Ovary (tissue), 9 donors: Measurements from ENCODE around the gene UCN. TPM values are rescaled to one million over a fixed set of nuclear protein-coding genes. Genes with fewer than 3 reads are reported as not detected.
A peak's percentile ranks its signal among the peaks of the same experiment; 100 is the strongest.
"Not testable (repeated sequence)": the region's sequence is repeated elsewhere in the genome, so short reads cannot be mapped to it uniquely, and the experiment has no call there.

Source experiments
- DNase-seq, 5 donors: peaks; one replicate each; pipeline ENCODE4 v3.0.0-alpha.2; 2019 to 2020
- H3K27ac ChIP-seq, 2 donors: fragments of 200-600 bp; one replicate each; pipeline versions ENCODE4 v1.5.1 to v1.8.0; 2019 to 2022
- H3K27me3 ChIP-seq: fragments of 200-600 bp; one replicate; pipeline ENCODE4 v1.8.0; 2022
- H3K36me3 ChIP-seq: fragments of 200-600 bp; sonication (generic); one replicate; pipeline ENCODE4 v1.5.1; 2019
- H3K4me1 ChIP-seq: one replicate; pipeline ENCODE4 v1.8.1; 2013; ENCODE audit warnings: mild to moderate bottlenecking, moderate library complexity; ENCODE audit not compliant: insufficient read depth
- H3K4me3 ChIP-seq: fragments of 200-600 bp; sonication (generic); one replicate; pipeline ENCODE4 v1.5.1; 2017
- H3K9me3 ChIP-seq, 2 donors: fragments of 200-600 bp in 1 of 2; sonication (generic) in 1 of 2; one replicate each; pipeline versions ENCODE4 v1.5.1 to v1.8.1; 2013 to 2019; ENCODE audit warnings: mild to moderate bottlenecking in 1 of 2, moderate library complexity in 1 of 2
- EP300 ChIP-seq: sonication (generic); formaldehyde crosslinking; IDR thresholded peaks from one replicate; pipeline ENCODE4 v1.6.1; 2017; ENCODE audit warnings: antibody characterized with exemption
- POLR2A ChIP-seq: fragments of 450-650 bp; IDR thresholded peaks from one replicate; pipeline ENCODE4 v1.6.1; 2017; ENCODE audit warnings: antibody characterized with exemption, mild to moderate bottlenecking, moderate library complexity
- WGBS, 3 donors: extraction: QIAGEN DNeasy Blood & Tissue Kit in 1 of 3; methylation state at CpG; one replicate each; pipeline versions ENCODE4 v1.1.5 to v1.1.7; 2013 to 2017; 5-methylcytosine and 5-hydroxymethylcytosine counted together
- intact Hi-C, 4 donors: fragments of 100-400 bp; cut with DNase I; formaldehyde crosslinking; loops; one replicate each; pipeline versions ENCODE4 v1.11.0 to v1.15.1; 2022 to 2023
- polyA plus RNA-seq, 2 donors: library from polyadenylated mRNA; stranded (reverse); fragments of 200-250 nt in 1 of 2; fragments of 350-450 nt in 1 of 2; fragmentation: Illumina TruSeq in 1 of 2; extraction: RNeasy Lipid Tissue Mini Kit (QIAGEN cat#74804) in 1 of 2; gene quantifications; one replicate each; pipeline ENCODE4 v1.2.3, GENCODE V29; 2013 to 2014
- total RNA-seq, 7 donors: library from RNA; depleted of rRNA in 2 of 7; stranded (reverse); fragments of >200 nt in 2 of 7; fragmentation: NEBNext Ultra II Directional in 3 of 7; extraction: Animal tissue kit (Norgen Biotek cat#: 25700) in 3 of 7; gene quantifications; one replicate each; pipeline versions ENCODE4 v1.1.0 to v1.2.4, GENCODE V29; 2016 to 2023
- TF ChIP-seq, protein P1 (sequence below), 3 donors: fragments of 450-650 bp in 2 of 3; fragments of 200-600 bp in 1 of 3; IDR thresholded peaks; one replicate each; pipeline versions ENCODE4 v1.5.1 to v1.8.0; 2016 to 2022; ENCODE audit warnings: antibody characterized with exemption in 3 of 3, mild to moderate bottlenecking in 1 of 3
- donor health status: DM: no; HTN: no; CAD: no; lungs with moderate emphysema.
- donor health status: DM: no; HTN: no; CAD: no.
- donor health status: Bipolar disorder and iron deficiency.
- donor health status: DM: yes; HTN: yes; CAD: no.
- donor health status: DM: no; HTN: no; CAD: no.
- donor health status: DM: yes; HTN: yes; CAD: no.

The UCN gene
- total and polyA plus RNA-seq, 9 donors: 1.4 to 5.6 (median 1.6) TPM; not detected in 1

DNA sequence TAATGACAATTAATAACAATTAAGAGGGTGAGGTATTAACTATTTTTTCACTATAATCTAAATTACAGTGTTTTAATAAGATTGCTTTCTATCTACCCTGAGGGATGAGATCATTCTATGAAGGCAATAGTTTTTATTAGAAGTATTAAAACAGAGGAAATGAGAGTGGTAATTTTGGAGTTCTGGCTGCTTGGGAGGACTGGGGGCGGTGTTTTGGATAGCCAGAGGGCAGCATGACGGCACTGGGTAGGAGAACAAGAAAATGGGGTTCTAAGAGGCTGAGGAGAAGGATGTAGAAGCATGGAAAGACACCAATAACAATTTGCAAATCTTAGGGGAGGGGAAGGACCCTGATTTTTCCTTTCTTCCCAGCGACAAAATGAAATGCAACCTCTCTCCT is 38.1 kb downstream of the UCN start:
- TF ChIP-seq POLR2A: no peak
- TF ChIP-seq, protein P1, sequence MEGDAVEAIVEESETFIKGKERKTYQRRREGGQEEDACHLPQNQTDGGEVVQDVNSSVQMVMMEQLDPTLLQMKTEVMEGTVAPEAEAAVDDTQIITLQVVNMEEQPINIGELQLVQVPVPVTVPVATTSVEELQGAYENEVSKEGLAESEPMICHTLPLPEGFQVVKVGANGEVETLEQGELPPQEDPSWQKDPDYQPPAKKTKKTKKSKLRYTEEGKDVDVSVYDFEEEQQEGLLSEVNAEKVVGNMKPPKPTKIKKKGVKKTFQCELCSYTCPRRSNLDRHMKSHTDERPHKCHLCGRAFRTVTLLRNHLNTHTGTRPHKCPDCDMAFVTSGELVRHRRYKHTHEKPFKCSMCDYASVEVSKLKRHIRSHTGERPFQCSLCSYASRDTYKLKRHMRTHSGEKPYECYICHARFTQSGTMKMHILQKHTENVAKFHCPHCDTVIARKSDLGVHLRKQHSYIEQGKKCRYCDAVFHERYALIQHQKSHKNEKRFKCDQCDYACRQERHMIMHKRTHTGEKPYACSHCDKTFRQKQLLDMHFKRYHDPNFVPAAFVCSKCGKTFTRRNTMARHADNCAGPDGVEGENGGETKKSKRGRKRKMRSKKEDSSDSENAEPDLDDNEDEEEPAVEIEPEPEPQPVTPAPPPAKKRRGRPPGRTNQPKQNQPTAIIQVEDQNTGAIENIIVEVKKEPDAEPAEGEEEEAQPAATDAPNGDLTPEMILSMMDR (IDR thresholded peaks at IDR 0.05): no peak
- TF ChIP-seq EP300: no peak
- Histone ChIP-seq H3K9me3 (no peaks in the 10 kb centered on the region), H3K27me3 (no peaks in the 10 kb centered on the region), H3K27ac (no peak overlapping the region), H3K36me3 (no peaks in the 10 kb centered on the region), H3K4me1 (no peaks in the 10 kb centered on the region), H3K4me3 (no peak overlapping the region)
- intact Hi-C loops: loop anchor here in 2 of 4 donors (10.0 kb wide), 2 partner anchors 175 to 305 kb away; no protein-coding TSS in a partner anchor
- no peak for DNase-seq
- WGBS, 3 donors: 67 to 84% (median 70%) methylated on average over 3 of the region's 3 CpGs

DNA sequence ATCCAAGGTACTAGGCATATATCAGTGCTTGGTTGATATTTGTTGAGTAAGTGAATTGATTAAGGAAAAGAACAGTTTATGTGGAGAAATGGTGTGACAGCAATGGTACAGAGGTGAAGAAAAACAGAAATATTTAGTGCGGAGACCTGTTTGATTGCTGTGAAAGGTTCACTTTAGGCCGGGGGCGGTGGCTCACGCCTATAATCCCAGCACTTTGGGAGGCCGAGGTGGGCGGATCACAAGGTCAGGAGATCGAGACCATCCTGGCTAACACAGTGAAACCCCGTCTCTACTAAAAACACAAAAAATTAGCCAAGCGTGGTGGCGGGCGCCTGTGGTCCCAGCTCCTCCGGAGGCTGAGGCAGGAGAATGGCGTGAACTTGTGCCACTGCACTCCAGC is 39.9 kb downstream of the UCN start:
- intact Hi-C loops, H3K9me3 ChIP-seq, DNase-seq, H3K27ac ChIP-seq, H3K4me1 ChIP-seq, H3K36me3 ChIP-seq, H3K4me3 ChIP-seq, H3K27me3 ChIP-seq: not testable (repeated sequence)
- WGBS, 3 donors: 78 to 84% (median 82%) methylated on average over 13 of the region's 13 CpGs

DNA sequence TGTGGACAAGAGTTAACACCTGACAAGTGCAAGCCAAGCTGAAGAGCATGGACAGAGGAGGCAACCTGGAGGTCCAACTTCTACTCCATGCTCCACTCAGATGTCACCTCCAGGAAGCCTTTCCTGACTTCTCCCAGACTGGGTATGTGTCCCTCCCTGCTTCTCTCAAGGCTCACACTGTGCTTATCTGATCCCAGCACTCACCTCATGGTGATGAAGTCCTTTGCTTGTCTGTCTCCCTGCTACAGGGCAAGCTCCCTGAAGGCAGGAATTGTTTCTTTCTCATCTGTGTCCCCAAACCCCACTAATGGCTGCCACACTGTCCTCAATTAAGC is 42.7 kb downstream of the UCN start:
- Histone ChIP-seq H3K27ac (no peak overlapping the region), H3K9me3 (no peaks in the 10 kb centered on the region), H3K4me3 (no peak overlapping the region), H3K4me1 (peaks cover 9% of the 10 kb centered on the region), H3K27me3 (no peaks in the 10 kb centered on the region), H3K36me3 (no peaks in the 10 kb centered on the region)
- DNase-seq: no peak
- intact Hi-C loops: no loop called here
- TF ChIP-seq POLR2A: no peak
- TF ChIP-seq, protein P1 (IDR thresholded peaks at IDR 0.05): no peak

DNA sequence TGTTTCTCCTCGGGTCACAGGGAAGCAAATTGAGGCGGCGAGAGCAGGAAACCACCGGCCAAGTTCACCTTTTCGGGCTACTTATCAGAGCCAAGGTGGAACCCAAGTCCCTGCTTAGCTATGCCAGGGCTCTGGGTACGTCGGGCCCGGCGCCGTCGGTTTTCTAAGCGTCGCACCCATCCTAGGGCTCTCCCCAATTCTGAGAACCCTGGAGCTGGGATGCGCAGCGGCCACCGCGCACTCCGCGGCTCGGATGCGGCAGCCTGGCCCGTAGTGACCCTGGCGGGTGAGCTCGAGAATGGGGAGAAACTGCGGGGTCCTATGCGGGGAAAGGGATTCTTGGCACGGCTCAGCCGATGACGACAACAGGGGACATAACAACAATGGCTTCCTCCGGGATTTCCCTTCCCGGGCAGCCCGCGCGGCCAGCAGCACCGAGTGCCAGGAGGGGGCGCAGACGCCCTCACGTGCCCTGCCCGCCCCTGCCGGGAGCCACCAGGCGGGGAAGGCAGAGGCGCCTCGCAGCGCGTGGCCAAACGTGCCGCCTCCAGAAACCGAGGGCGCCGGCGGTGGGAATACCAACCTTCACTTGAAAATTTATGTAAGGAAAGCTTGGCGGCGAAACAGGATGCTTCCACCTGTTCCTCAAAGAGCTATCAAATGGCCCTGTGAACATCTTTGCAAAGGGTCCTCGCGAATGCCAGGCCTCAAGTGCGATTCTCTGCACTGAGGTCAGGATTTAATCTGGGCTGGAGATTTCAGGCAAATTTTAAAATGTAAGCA is 43.3 kb downstream of the UCN start:
- DNase-seq: peak in 4 of 5 donors; percentile 39 to 71 (median 46)
- H3K4me3 ChIP-seq: no peak overlapping the region
- peaks cover 9% of the 10 kb centered on the region for H3K4me1 ChIP-seq
- no peaks in the 10 kb centered on the region for H3K9me3 ChIP-seq
- intact Hi-C loops: no loop called here
- no peaks in the 10 kb centered on the region for H3K27me3 ChIP-seq
- H3K36me3 ChIP-seq: no peaks in the 10 kb centered on the region
- TF ChIP-seq POLR2A (no peak), EP300 (no peak)
- TF ChIP-seq, protein P1 (IDR thresholded peaks at IDR 0.05): peak in 1 of 3 donors; percentile 12
- H3K27ac ChIP-seq: no peak overlapping the region
- WGBS, 3 donors: 2 to 4% (median 4%) methylated on average over 55 to 56 of the region's 56 CpGs

DNA sequence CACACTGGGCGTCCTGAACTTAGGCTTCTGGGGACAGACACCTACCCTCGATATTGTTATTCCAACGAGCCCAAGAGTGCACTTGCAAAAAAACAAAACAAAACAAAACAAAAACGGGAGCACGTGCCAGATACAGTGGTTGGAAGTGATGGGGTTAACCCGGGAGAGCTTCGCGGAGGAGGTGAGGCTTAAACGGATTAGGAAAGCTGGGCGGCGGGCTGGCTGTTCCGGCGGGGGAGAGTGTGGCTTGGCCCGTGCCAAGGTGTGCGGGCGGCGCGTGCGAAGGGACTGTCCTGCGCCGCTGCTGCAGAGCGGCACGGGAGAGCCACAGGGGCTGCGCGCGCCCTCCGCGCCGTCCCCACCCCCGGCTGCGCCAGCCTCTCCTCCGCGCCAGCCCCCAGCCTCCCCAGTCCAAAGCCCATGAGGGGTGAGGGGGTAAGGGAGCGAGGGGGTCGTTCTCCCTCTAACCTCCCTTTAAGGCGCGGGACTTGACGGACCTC is 43.9 kb downstream of the UCN start:
- H3K4me1 ChIP-seq: peaks cover 9% of the 10 kb centered on the region
- no peak for DNase-seq
- no peaks in the 10 kb centered on the region for H3K27me3 ChIP-seq
- H3K27ac ChIP-seq: no peak overlapping the region
- intact Hi-C loops: no loop called here
- TF ChIP-seq, protein P1 (IDR thresholded peaks at IDR 0.05): no peak
- TF ChIP-seq EP300: no peak
- no peak for TF ChIP-seq POLR2A
- H3K36me3 ChIP-seq: no peaks in the 10 kb centered on the region
- 1 to 2% (median 1%) methylated on average over 30 to 38 of the region's 38 CpGs for WGBS, 3 donors
- no peaks in the 10 kb centered on the region for H3K9me3 ChIP-seq
- H3K4me3 ChIP-seq: no peak overlapping the region
